PFSK-1 (cell line): ENCODE measurements around the gene NEDD4L.

Source experiments
- FOXP2 ChIP-seq: optimal IDR thresholded peaks from 2 replicates; pipeline ENCODE3; 2011; ENCODE audit warnings: borderline replicate concordance, control low read depth, inconsistent platforms; ENCODE audit not compliant: insufficient read depth; ENCODE audit errors: extremely low read length, extremely low read depth
- POLR2AphosphoS5 ChIP-seq: IDR thresholded peaks from 2 replicates; pipeline ENCODE4 v1.6.1; 2012; ENCODE audit warnings: low read depth, mild to moderate bottlenecking, control low read depth, low read length, moderate library complexity
- SIN3A ChIP-seq: IDR thresholded peaks from 2 replicates; pipeline ENCODE4 v1.6.1; 2012; ENCODE audit warnings: mild to moderate bottlenecking, low read length, moderate library complexity, borderline replicate concordance; ENCODE audit not compliant: insufficient read depth
- TAF1 ChIP-seq: IDR thresholded peaks from 2 replicates; pipeline ENCODE4 v1.6.1; 2012; ENCODE audit warnings: low read length, control low read depth, borderline replicate concordance; ENCODE audit not compliant: insufficient read depth
- TF ChIP-seq, protein P1 (sequence below), 2 experiments: IDR thresholded peaks; 2 replicates each; pipeline versions ENCODE4 v1.6.1 to v1.8.0; 2011 to 2012; ENCODE audit warnings: low read depth in 2 of 2, low read length in 2 of 2, control low read depth in 1 of 2, inconsistent platforms in 1 of 2, mild to moderate bottlenecking in 1 of 2, moderate library complexity in 1 of 2; ENCODE audit not compliant: insufficient read depth in 1 of 2

Gene NEDD4L

DNA sequence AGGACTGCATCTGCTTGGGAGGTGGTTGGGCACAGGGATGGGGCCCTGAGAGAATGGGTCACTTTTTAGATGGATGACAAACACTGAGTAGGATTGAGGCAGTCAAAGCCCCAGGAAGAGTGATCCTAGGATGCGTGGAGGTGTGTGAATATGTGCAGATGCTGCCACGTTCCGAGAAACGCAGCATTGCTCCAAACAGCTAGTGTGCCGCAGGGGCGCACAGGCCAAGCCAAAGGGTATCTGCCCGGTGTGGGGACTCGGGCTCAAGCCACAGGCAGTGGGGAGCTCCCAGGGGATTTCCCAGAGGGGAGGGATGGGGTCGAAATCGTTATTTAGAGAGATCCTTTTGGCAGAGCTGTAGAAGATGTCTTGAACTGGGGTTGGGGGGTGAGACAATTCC, 310.8 kb downstream of the NEDD4L start:
- TF ChIP-seq TAF1 (no peak), POLR2AphosphoS5 (no peak), FOXP2 (no peak), SIN3A (no peak)
- TF ChIP-seq, protein P1, sequence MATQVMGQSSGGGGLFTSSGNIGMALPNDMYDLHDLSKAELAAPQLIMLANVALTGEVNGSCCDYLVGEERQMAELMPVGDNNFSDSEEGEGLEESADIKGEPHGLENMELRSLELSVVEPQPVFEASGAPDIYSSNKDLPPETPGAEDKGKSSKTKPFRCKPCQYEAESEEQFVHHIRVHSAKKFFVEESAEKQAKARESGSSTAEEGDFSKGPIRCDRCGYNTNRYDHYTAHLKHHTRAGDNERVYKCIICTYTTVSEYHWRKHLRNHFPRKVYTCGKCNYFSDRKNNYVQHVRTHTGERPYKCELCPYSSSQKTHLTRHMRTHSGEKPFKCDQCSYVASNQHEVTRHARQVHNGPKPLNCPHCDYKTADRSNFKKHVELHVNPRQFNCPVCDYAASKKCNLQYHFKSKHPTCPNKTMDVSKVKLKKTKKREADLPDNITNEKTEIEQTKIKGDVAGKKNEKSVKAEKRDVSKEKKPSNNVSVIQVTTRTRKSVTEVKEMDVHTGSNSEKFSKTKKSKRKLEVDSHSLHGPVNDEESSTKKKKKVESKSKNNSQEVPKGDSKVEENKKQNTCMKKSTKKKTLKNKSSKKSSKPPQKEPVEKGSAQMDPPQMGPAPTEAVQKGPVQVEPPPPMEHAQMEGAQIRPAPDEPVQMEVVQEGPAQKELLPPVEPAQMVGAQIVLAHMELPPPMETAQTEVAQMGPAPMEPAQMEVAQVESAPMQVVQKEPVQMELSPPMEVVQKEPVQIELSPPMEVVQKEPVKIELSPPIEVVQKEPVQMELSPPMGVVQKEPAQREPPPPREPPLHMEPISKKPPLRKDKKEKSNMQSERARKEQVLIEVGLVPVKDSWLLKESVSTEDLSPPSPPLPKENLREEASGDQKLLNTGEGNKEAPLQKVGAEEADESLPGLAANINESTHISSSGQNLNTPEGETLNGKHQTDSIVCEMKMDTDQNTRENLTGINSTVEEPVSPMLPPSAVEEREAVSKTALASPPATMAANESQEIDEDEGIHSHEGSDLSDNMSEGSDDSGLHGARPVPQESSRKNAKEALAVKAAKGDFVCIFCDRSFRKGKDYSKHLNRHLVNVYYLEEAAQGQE (IDR thresholded peaks at IDR 0.05; ENCODE audit: insufficient read depth in 1 of 2, low read depth in 2 of 2, low read length in 2 of 2), result no peak

DNA sequence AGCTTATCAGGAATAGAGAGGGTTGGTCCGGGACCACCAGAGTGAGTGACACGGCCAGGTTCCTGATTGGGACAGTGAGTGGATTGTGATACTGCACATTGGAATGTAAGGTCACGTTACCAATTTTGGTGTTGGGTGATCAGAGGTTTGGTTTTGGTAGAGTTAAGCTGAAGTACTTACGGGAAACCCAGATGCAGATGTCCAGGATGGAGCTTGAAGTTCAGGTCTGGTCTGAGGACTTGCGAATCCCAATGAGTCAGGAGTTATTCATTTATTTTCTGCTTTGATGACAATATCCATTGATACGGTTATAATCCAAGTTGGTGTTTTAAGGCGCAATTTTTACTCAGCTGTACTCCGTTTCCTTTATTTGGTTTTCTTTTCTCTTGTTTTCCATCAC, 311.2 kb downstream of the NEDD4L start:
- TF ChIP-seq POLR2AphosphoS5 (no peak), TAF1 (no peak), SIN3A (no peak)

DNA sequence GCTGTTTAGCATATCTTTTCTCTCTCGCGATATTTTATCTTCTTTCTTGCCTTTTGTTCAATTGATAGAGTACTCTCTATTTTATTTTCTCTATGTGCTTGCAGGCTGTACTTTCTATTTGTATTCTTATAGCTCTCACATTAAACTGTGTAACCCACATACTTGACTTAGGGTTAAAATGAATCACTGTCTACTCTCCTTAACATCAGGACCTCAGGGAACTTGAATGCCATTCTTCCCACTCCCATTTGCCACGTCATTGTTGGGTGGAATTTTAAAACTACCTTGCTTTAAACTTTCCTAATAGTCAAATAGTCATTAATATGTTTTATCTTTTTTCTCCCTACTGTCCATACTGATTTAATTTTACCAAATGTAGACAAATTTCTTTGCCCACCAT, 315.2 kb downstream of the NEDD4L start:
- TF ChIP-seq, protein P1 (IDR thresholded peaks at IDR 0.05; ENCODE audit: insufficient read depth in 1 of 2, low read depth in 2 of 2, low read length in 2 of 2), result no peak

DNA sequence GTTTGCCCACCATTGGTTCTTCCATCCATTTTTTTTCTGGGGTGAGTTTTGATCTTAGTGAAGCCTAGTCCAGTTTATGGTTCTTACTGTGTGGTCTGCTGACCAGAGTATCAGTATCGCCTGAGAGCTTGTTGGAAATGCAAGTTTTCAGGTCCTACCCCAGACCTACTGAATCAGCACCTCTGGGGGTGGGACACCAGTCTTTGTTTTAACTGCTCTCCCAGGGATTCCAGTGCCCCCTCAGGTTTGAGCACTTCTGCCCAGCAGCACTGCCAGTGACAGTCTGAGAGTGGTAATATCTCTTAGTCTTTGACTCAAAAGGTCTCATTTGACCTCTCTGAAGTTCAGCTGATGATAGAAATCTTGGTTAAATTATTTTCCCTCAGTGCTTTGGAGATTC, 315.6 kb downstream of the NEDD4L start:
- TF ChIP-seq TAF1, result no peak
- TF ChIP-seq, protein P1 (IDR thresholded peaks at IDR 0.05; ENCODE audit: insufficient read depth in 1 of 2, low read depth in 2 of 2, low read length in 2 of 2), result no peak

DNA sequence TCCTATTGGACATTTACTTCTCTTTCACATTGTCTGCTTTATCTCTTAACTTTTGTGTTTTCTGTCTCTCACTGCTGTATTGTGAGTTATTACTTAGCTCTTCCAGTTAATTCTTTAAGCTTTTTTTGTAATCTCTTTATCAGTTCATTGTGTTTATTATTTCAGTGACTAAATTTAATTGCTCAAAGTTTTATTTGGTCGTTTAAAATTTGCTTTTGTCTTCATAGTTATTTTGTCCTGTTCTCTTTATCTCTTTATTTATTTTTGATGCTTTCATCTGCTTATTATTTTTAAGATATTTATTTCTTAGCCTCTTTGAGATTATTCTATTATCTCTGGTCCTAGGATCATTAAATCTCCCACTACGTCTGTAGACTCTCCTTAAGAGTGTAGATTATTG, 316.3 kb downstream of the NEDD4L start:
- TF ChIP-seq POLR2AphosphoS5, result no peak
- no peak for TF ChIP-seq SIN3A
- TF ChIP-seq FOXP2, result no peak

DNA sequence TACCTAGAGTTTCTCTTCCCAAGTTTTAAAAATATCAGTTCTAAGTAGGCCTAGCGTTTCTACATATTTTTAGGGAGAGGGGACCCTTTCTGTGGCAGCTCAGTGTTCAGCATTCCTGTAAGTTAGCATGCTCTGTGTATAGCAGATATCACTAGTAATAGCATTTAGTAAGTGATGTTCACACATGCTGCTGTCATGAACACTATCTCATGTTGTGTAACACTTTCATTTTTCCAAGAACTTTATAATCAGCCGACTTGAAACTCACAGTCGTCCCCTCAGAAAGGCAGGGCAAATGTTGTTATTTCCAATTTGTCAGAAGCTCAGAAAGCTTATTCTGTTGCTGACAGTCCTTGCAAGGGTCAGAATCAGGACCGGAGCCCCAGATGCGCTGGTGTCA, 317.2 kb downstream of the NEDD4L start:
- TF ChIP-seq FOXP2 (no peak), TAF1 (no peak), POLR2AphosphoS5 (no peak), SIN3A (no peak)
- TF ChIP-seq, protein P1 (IDR thresholded peaks at IDR 0.05; ENCODE audit: insufficient read depth in 1 of 2, low read depth in 2 of 2, low read length in 2 of 2), result no peak
